GM23248 (cell line): ENCODE data around the gene VPS25.

ENCODE experiments used
- EZH2 ChIP-seq: fragments of 200-600 bp; sonication (generic); IDR thresholded peaks from 2 replicates; pipeline ENCODE4 v1.6.1; 2018; ENCODE audit warnings: antibody characterized with exemption, mild to moderate bottlenecking; ENCODE audit not compliant: insufficient read depth, poor library complexity, severe bottlenecking
- EZH2phosphoT487 ChIP-seq: fragments of 200-600 bp; sonication (generic); IDR thresholded peaks from 2 replicates; pipeline ENCODE4 v1.6.1; 2018; ENCODE audit warnings: antibody characterized with exemption, moderate library complexity, mild to moderate bottlenecking, low read depth; ENCODE audit not compliant: insufficient read depth

GRCh38 chr17:42827472-42827871 is 54.2 kb downstream of the VPS25 start:
- TF ChIP-seq EZH2phosphoT487: no peak
- no peak for TF ChIP-seq EZH2
